DMS79 (cell line): ENCODE data around the gene BRWD1.
A peak's percentile ranks its signal among the peaks of the same experiment; 100 is the strongest.

Experiments used
- DNase-seq: peaks from one replicate; lab custom pipeline; 2025; lab: John Stamatoyannopoulos, UW

The BRWD1 gene

DNA sequence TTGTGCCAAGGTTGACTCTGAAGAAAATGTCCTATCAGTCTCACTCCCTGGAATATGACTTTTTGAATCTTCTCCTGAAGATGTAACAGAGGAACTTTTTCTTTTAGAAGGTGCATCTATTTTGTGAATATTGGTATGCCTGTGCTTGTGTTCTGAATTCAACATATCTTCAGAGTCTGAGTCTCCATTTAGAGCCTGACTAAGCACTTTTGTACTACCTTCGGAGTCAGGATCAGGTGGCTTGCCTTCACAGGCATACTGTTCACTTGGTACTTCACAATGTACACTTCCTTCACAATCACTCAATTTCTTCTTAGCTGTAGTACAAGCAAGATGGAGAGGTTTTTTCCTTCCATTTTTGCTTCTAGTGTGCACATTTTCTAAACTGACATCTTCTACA lies 116.6 kb downstream of the BRWD1 start:
- DNase-seq = no peak

DNA sequence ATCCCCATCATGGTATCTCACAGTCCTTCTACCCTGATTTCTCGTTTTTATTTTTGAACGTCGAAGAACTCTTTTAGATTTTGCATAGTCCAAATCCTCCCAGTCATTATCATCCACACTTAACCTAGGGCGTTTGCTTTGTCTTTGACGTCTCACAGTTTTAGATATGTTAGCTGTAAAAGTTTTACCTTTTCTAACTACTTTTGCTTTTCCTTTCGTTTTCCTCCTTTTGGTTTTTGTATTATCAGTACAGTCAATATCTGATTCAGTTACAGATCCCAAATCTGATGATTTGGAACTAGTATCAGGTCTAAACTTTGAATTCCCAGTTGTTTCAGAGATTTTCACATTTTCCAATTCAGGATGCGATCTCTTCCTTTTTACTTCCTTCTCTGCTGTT lies 117.1 kb downstream of the BRWD1 start:
- no peak for DNase-seq

DNA sequence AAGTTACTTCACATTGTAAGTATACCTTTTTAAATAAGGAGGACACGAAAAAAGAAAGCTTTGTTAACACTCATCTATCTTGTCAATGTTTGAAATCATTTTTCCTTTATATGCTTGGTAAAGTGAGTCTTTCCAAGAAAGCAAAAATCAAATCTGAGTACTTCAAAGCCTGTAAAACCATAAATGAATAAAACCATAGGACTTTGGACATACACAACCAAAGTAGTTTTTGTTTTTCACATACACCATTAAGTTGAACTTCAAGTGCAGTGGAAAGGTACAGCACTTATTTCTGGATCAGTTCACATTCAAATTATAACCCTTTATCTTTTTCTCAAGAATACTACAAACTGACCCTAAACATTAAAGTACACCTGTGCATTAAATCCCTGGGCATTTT lies 120.1 kb downstream of the BRWD1 start:
- DNase-seq = no peak

GRCh38 chr21:39189857-39190604 lies 123.4 kb downstream of the BRWD1 start:
- DNase-seq = no peak

- DNase-seq = peak; percentile 68
Observed at GRCh38 chr21:39188521-39189139, 124.8 kb downstream of the BRWD1 start.

DNA sequence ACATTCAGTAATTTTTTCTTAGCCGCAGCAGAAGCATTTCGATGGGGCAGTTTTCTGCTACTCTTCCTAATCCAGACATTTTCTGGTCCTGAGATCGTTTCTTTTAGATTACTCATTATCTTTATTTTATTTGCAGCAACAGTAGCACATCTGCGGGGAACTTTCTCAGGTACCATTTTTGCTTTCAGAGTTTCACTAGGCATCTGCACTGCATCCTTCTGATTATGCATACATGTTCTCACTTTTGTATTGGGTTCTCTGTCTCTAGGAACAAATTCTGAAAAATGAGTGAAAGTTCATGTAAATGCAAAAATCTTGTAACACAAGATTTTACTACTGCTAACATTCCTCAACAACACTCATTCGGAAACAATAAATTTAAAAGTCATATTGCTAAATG lies 126.3 kb downstream of the BRWD1 start:
- no peak for DNase-seq

- DNase-seq = no peak
Observed at GRCh38 chr21:39186676-39187075, 126.8 kb downstream of the BRWD1 start.

DNA sequence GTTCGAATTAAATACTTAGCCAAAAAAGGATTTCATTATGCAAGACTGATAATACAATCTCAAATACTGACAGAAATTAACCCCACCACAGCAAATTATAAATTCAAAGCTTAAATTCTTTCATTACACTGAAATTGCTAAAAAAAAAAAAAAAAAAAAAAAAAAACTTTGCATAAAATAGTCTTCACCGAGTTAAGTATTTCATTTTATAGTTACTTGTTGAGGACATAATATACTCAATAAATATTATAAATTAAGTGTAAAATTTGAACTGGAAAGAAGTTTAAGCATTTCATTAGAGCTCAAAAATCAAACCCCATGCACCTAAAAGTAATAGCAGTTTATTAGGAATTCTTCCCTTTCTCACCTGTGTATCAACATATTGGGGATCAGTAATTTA lies 128.3 kb downstream of the BRWD1 start:
- no peak for DNase-seq

DNA sequence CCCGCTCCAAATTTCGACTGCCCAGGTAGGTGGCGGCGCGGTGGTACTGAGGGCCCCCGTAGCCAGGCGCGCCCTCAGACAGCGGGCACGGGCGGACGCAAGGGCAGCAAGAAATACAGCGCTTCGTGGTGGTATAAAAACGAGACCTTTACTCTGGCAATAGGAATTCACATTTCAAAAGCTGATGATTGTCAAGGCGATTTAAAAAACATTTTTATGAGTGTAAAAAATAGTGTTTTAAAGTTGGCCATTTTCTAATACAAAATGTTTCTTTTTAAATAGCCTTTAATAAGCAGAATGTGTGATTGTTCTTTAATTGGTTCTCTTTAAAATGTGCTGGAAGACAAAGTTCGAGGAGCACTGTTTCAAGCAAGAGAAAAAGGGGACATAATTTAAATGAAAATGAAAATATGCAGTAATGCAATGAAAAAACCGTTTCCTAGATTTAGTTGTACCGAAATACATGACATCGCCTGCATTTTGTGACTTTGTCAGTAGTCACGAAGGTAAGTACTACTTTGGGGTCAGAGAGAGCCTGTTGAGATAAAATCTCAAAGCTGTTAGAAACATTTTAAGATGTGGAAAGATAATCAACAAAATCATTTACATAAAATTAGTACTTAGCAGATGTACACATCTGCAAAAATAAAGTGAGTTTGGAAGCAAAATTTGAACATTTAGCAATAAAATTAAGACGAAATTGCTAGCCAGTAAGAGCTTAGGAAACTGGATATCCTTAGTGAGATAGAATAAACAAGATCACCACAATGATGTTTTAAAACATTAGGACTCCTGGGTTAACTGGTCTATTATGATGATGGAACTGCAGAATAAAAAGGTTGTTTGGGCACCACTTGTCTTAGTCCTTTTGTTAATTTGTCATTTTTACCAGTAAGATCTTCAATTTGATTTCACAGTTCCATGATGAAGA lies 129.1 kb downstream of the BRWD1 start:
- DNase-seq = no peak

- DNase-seq = peak; percentile 53
Observed at GRCh38 chr21:39183272-39184049, 130.0 kb downstream of the BRWD1 start, which contains the start of gene PSMG1. PSMG1 (minus strand) TSS chr21:39183451; CDS start chr21:39183385, 66 bp downstream.

GRCh38 chr21:39182484-39183271 lies 130.8 kb downstream of the BRWD1 start:
- DNase-seq = no peak

GRCh38 chr21:39182016-39182415 lies 131.4 kb downstream of the BRWD1 start:
- DNase-seq = no peak

- DNase-seq = no peak
Observed at GRCh38 chr21:39181205-39181818, 132.1 kb downstream of the BRWD1 start.

DNA sequence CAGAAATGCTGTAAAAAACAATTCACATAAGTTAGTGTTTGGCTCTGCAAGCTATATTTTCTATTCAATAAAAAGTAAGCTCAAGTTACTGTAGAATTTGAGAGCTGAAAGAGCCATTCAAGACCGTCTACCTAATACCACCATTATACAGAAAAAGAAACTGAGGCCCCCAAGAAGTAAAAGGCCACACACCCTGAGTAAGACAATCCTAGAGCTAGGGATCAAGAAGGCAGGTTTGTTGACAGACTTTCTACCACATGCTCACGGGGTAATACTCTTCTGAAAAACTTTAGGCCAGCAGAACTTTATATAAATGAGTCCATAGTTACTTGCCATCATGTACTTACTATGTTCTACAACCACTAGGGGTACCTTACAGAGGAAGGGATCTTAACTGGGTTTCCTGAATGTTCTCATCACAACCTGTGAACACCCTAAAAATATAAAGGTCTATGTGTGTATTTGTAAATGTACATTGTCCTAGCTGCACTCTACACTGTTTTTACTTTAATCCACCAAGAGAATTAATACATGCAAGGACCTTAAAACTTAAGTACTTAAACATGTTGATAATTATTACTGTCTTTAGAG lies 132.9 kb downstream of the BRWD1 start:
- DNase-seq = no peak

GRCh38 chr21:39178421-39178820 lies 135.0 kb downstream of the BRWD1 start:
- DNase-seq = no peak

GRCh38 chr21:39176271-39176709 lies 137.1 kb downstream of the BRWD1 start:
- no peak for DNase-seq

- DNase-seq = no peak
Observed at GRCh38 chr21:39175665-39176064, 137.8 kb downstream of the BRWD1 start.

GRCh38 chr21:39175154-39175553 lies 138.3 kb downstream of the BRWD1 start:
- no peak for DNase-seq

- DNase-seq = no peak
Observed at GRCh38 chr21:39173716-39174680, 139.4 kb downstream of the BRWD1 start.
